A549 treated with AZD9567 at 1 μM for 4 hours (cell line): ENCODE data around the gene FRMD4A. TPM values are rescaled to one million over a fixed set of nuclear protein-coding genes. Genes with fewer than 3 reads are reported as not detected.

Experiments
- total RNA-seq: library from RNA; stranded (reverse); fragments of 200-300 nt; extraction: Qiagen RNA extraction; gene quantifications from 5 replicates; pipeline ENCODE4 v1.2.3, GENCODE V29; 2022; ENCODE audit not compliant: insufficient read depth

Gene FRMD4A
- 2.5 to 3.8 TPM (median 3.1 TPM) in 5 replicates for total RNA-seq

GRCh38 chr10:14330388-14331061, at the start of gene FRMD4A:
Gene FRMD4A, minus strand, starts transcription at chr10:14330924.

